ENCODE data around the gene TRANK1.

DNA sequence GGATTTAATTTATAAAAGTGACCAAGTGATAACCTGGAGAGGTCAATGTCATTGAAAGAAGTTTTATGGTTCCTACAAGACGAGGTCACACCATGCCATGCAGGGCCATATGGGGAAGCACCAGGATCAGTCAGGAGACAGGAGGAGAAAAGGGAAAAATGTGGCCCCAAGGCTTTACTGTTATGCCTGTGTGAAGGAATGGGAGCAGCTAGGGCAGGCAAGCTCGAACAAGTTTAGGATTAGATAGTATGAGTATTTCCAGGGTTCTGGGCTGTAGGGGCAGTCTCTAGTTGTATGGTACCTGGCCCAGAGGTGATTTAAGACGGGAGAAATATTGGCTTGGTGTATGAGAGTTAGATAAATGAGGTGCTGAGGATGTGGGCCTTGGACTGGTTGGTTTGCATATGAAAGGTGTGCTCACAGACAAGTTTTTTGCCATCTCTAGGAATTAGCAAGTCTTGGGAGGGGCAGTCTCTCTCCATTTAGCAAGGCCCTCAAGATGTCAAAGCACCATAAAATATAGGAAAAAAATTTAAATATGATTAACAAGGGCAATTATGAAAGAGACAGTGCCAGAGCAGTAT lies 144.2 kb downstream of the TRANK1 start:
- TF ChIP-seq, protein P1, sequence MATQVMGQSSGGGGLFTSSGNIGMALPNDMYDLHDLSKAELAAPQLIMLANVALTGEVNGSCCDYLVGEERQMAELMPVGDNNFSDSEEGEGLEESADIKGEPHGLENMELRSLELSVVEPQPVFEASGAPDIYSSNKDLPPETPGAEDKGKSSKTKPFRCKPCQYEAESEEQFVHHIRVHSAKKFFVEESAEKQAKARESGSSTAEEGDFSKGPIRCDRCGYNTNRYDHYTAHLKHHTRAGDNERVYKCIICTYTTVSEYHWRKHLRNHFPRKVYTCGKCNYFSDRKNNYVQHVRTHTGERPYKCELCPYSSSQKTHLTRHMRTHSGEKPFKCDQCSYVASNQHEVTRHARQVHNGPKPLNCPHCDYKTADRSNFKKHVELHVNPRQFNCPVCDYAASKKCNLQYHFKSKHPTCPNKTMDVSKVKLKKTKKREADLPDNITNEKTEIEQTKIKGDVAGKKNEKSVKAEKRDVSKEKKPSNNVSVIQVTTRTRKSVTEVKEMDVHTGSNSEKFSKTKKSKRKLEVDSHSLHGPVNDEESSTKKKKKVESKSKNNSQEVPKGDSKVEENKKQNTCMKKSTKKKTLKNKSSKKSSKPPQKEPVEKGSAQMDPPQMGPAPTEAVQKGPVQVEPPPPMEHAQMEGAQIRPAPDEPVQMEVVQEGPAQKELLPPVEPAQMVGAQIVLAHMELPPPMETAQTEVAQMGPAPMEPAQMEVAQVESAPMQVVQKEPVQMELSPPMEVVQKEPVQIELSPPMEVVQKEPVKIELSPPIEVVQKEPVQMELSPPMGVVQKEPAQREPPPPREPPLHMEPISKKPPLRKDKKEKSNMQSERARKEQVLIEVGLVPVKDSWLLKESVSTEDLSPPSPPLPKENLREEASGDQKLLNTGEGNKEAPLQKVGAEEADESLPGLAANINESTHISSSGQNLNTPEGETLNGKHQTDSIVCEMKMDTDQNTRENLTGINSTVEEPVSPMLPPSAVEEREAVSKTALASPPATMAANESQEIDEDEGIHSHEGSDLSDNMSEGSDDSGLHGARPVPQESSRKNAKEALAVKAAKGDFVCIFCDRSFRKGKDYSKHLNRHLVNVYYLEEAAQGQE (IDR thresholded peaks at IDR 0.05; ENCODE audit: unreplicated experiment), result no peak
- TF ChIP-seq, protein P2, sequence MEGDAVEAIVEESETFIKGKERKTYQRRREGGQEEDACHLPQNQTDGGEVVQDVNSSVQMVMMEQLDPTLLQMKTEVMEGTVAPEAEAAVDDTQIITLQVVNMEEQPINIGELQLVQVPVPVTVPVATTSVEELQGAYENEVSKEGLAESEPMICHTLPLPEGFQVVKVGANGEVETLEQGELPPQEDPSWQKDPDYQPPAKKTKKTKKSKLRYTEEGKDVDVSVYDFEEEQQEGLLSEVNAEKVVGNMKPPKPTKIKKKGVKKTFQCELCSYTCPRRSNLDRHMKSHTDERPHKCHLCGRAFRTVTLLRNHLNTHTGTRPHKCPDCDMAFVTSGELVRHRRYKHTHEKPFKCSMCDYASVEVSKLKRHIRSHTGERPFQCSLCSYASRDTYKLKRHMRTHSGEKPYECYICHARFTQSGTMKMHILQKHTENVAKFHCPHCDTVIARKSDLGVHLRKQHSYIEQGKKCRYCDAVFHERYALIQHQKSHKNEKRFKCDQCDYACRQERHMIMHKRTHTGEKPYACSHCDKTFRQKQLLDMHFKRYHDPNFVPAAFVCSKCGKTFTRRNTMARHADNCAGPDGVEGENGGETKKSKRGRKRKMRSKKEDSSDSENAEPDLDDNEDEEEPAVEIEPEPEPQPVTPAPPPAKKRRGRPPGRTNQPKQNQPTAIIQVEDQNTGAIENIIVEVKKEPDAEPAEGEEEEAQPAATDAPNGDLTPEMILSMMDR (conservative IDR thresholded peaks at IDR 0.05; ENCODE audit: low read depth in 2 of 2), result no peak
